Activated CD8-positive, alpha-beta memory T cell treated with anti-CD3 and anti-CD28 coated beads, Interleukin-2, amount 50 U/mL, for 48 hours (primary cell): Measurements from ENCODE around the gene EEF1AKMT4.
"Not testable (repeated sequence)": the region's sequence is repeated elsewhere in the genome, so short reads cannot be mapped to it uniquely, and the experiment has no call there.

Experiments
- DNase-seq: peaks from one replicate; pipeline ENCODE4 v3.0.0-alpha.2; 2020

EEF1AKMT4 gene

DNA sequence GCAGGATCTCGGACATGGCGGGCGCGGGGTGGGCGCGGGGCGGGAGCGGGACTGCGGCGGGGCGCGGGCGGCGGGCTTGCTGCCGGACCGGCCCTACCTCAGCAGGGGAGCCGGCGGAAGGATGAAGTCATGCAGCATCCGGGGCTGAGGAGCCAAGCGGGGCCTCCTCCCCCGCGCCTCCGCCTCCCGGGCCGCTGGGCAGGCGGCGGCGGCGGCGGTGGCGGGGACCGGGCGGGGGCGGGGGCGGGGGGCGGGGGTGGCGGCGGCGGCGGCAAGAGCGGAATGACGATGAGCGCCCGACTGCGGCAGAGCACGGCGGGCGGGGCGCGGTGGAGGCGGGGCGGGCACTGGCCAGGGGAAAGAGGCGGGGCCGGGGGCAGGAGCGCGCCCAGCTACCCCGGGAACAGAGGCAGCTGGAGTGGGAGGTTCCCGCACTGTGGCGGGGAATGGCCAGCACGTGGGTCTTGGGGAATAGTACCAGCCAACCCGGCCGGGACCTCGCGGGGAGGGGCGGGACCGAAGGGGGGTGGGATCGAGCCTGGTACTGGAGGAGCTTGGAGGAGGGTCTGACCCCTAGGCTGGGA is 11.9 kb downstream of the EEF1AKMT4 start, which contains the start of gene CAMK2N2:
Gene CAMK2N2 (minus strand): TSS at position 284 of the 584 bp plus-strand sequence. CDS start 268 bp downstream, at position 16.
- DNase-seq: peak; percentile 75

DNA sequence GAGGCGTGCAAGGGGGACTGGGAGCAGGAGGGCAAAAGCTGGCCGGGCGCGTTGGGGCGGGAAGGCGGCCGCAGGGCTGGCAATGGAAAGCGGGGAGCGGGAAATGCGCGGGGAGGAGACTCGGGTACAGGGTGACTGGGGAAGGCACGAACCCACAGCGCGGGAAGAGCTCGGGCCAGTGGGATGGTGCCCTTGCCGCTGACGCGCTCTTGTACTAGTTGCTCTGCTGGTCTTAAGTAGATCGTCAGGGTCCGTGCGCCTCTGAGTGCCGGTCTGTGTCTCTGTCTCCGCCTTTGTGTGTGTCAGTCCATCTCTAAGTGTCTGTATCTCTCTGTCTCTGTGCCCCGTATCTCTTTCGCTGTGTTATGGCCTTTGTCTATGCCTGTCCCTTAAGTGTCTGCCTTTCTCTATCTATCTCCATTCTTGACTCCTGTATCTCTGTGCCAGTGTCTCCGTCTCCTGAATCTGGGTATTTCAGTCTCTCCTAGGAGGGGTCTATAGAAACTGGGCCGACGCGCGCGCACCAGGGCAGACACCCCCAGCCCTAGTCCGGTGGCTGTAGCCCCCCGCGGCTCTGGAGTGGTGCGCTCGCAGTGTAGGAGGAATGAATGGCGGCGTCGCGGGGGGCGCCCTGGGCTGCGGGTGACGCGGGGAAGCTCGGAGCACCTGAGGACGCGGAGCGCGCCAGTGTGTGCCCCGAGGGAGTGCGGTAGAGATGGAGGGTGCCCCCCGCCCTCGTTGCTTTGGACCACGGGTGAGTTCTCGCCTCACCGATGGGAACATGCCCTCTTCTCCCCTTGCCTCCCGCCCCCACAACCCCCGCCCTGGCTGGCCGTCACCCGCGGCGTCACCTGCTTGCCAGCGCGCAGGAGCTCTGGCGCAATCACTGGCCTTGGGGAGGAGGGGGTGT is 12.6 kb downstream of the EEF1AKMT4 start:
- DNase-seq: no peak

GRCh38 chr3:184262764-184263179 is 13.3 kb downstream of the EEF1AKMT4 start:
- no peak for DNase-seq

DNA sequence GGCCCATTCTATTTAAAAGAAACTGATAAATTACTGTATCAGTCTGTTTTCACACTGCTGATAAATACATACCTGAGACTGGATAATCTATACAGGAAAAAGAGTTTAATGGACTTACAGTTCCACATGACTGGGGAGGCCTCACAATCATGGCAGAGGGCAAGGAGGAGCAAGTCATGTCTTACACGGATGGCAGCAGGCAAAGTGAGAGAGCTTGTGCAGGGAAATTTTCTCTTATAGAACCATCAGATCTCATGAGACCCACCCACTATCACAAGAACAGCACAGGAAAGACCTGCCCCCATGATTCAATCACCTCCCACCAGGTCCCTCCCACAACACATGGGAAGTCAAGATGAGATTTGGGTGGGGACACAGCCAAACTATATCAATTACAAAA is 17.8 kb downstream of the EEF1AKMT4 start:
- DNase-seq: not testable (repeated sequence)

DNA sequence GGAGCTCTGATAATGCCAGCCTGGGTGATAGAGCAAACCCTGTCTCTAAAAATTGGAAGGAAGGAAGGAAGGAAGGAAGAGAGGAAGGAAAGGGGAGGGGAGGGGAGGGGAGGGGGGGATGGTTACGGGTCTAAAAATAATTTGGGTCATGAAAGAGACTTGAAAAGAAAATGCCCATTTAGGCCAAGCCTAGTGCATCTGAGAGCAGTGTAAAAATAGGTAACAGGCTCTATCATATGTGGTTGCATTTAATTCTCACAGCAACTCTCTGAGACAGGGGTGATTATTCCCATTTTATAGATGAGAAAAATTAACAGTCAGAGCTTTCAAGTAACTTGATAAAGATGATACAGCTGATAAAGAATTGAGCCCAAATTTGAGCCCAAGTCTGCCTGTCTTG is 22.8 kb downstream of the EEF1AKMT4 start:
- DNase-seq: no peak

- DNase-seq: no peak
Measured at GRCh38 chr3:184275381-184275701, 25.9 kb downstream of the EEF1AKMT4 start.

GRCh38 chr3:184275961-184276910 is 26.8 kb downstream of the EEF1AKMT4 start, which contains the start of gene ECE2:
Gene ECE2, plus strand, starts transcription at chr3:184276022. Its CDS starts 132 bp downstream, at chr3:184276154.
- no peak for DNase-seq

GRCh38 chr3:184277366-184277765 is 27.9 kb downstream of the EEF1AKMT4 start:
- no peak for DNase-seq

DNA sequence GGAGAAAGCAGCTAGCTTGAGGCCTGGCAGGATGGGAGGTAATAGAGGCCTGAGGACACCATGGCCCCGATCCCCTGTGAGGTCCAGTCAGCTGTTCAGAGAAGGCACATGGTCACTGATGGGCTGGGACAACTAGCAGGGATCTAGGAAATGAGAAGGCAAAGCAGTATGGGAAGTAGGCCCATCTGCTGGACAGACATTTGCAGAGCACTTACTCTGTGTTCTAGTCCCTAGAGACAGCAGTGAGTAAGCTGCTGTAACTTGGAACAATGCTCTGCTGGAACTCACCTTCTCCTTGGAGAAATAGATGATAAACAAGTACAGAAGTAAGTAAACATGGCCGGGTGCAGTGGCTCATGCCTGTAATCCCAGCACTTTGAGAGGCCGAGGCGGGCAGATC is 33.5 kb downstream of the EEF1AKMT4 start:
- DNase-seq: no peak

GRCh38 chr3:184283681-184284080 is 34.2 kb downstream of the EEF1AKMT4 start:
- no peak for DNase-seq

DNA sequence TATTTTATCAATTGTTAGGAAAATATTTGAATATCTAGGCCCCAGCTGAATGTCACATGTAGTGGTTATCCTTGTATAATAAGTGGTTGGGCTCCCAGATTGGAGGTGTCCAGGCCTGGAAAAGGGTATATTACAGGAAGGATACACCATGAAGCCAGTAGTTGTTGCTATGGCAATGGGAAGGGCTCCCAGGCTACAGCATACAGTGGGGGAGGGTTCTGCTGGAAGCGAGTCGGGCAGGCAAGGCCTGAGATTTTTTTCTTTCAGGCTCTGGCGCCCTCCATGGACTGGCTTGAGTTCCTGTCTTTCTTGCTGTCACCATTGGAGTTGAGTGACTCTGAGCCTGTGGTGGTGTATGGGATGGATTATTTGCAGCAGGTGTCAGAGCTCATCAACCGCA is 35.2 kb downstream of the EEF1AKMT4 start:
- no peak for DNase-seq

- peak; percentile 83 for DNase-seq
Measured at GRCh38 chr3:184289426-184289938, 40.0 kb downstream of the EEF1AKMT4 start.

GRCh38 chr3:184290331-184290730 is 40.9 kb downstream of the EEF1AKMT4 start:
- no peak for DNase-seq

DNA sequence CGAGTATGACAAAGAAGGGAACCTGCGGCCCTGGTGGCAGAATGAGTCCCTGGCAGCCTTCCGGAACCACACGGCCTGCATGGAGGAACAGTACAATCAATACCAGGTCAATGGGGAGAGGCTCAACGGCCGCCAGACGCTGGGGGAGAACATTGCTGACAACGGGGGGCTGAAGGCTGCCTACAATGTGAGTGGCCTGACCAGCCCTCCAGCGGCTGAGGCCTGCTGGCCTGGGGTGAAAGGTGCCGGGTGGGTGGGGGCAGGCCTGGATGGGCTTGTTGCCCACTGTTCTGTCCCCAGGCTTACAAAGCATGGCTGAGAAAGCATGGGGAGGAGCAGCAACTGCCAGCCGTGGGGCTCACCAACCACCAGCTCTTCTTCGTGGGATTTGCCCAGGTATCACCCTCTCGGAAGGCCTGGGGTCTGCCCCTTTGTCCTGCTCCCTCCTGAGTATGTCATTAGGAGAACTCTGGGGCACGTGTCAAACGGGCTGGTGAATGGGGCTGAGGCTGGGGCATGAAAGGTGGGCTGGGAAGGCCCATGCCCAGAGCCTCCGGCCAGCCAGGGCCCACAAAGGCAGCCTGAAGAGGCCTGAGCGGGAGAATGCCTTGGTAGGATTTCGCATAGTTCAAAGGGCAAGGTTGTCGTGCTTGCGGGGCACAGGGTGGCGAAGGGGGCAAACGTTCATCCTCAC is 41.7 kb downstream of the EEF1AKMT4 start:
- DNase-seq: no peak

DNA sequence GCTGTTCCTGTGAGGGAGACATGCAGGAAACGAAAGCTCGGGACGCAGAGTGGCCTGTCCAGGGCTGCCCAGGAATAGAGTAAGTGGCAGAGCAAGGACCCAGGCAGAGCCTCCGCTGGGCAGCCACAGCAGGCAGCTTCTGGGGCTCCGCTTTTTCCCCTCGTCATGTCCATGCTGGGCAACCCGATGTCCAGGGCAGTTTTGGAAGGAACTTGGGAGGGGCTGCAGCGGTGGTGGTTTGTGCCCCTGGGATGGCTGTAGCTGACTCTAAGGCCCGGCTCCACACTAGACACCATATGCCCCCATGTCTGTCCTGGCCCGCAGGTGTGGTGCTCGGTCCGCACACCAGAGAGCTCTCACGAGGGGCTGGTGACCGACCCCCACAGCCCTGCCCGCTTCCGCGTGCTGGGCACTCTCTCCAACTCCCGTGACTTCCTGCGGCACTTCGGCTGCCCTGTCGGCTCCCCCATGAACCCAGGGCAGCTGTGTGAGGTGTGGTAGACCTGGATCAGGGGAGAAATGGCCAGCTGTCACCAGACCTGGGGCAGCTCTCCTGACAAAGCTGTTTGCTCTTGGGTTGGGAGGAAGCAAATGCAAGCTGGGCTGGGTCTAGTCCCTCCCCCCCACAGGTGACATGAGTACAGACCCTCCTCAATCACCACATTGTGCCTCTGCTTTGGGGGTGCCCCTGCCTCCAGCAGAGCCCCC is 42.4 kb downstream of the EEF1AKMT4 start:
- DNase-seq: no peak

- DNase-seq: no peak
Measured at GRCh38 chr3:184295771-184296170, 46.3 kb downstream of the EEF1AKMT4 start.

DNA sequence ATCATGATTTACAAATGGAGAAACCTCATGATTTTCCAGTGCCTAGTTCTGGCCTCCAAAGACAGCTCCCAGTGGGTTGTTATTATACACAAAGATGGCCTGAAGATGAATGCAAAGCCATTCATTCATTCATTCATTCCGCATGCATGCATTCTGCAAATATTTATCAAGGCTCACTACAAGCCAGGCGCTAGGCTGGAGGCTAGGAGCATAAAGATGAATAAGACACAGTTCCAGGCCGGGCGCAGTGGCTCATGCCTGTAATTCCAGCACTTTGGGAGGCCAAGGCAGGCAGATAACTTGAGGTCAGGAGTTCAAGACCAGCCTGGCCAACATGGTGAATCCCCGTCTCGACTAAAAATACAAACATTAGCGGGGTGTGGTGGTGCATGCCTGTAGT is 47.1 kb downstream of the EEF1AKMT4 start:
- no peak for DNase-seq

- peak; percentile 98 for DNase-seq
Measured at GRCh38 chr3:184298759-184299487, 49.5 kb downstream of the EEF1AKMT4 start, which contains the start of gene PSMD2. Gene PSMD2, plus strand, starts transcription at chr3:184299241. Its CDS starts 26 bp downstream, at chr3:184299267.

DNA sequence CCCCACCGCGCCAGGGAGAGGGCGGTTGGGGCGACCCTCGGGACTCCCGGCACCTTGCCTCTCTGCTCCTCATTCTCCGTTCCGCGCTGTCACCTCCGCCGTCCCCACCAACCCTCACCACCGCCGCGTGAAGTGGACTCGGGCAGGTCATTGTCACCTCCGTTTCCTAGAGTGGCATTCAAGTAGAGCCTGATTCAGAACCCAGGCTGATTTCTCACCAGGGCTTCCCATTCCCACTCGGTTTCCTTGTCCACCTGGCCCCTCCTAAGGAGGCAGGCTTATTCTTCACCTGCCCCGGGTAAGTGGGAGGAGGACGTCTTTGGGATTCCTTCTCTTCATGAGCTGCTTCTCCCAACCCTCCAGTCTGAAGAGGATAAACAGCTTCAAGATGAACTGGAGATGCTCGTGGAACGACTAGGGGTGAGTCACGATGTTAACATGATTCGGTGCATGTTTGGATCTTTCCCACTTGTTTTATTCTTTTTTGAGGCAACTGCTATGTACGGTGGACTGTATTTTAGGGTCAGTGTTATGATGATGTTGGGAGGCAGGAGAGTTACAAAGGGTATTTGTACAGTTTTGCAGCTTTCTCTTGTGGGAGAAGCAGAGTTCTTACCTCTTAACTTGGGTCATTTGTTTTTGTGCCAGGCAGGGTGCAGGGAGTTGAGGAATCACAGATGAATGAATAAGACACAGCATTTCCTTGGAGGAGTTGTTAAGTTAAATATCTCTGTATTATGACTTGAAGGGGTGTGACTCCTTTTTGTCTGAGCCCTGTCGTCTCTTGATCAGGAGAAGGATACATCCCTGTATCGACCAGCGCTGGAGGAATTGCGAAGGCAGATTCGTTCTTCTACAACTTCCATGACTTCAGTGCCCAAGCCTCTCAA is 50.3 kb downstream of the EEF1AKMT4 start:
- DNase-seq: no peak

DNA sequence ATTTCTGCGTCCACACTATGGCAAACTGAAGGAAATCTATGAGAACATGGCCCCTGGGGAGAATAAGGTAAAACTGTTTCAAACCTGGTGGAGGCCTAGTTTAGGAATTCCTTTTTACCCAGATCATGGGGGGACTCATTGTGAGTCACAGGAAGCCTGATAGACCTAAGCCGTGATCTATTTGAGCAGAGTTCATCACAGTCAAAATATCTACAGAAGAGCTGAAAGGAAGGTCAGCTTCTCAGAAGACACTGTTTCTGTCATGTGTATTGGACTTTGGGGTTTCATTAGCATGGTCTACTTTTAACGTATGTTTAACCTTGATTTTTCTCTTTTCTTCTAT is 50.9 kb downstream of the EEF1AKMT4 start:
- DNase-seq: no peak
